Esophagus (tissue), 2 donors: Measurements from ENCODE around the gene PSMD2. TPM values are rescaled to one million over a fixed set of nuclear protein-coding genes. Genes with fewer than 3 reads are reported as not detected.

Source experiments
- polyA plus RNA-seq, 2 donors: library from polyadenylated mRNA; stranded (reverse); fragments of 200-250 nt; gene quantifications; one replicate each; pipeline ENCODE4 v1.2.3, GENCODE V29; 2013
- donor health status: healthy with polysubstance abuse.
- donor health status: Bipolar disorder and iron deficiency.

PSMD2 gene
- polyA plus RNA-seq, 2 donors: 50.1 to 156 TPM

Other genes with a start within 250 kb of the PSMD2 start
- not detected for gene HTR3C, start 246.2 kb upstream of the PSMD2 start, polyA plus RNA-seq
- gene HTR3E, start 202.2 kb upstream of the PSMD2 start, polyA plus RNA-seq: not detected
- 10 to 100 TPM; 31.0 to 37.7 TPM for gene EIF2B5, start 163.9 kb upstream of the PSMD2 start, polyA plus RNA-seq
- gene DVL3, start 143.9 kb upstream of the PSMD2 start, polyA plus RNA-seq: 10 to 100 TPM; 27.2 to 31.6 TPM
- 100 to 1,000 TPM in 1 of 2 donors, 10 to 100 TPM in 1; 94.2 to 210 TPM for gene AP2M1, start 124.4 kb upstream of the PSMD2 start, polyA plus RNA-seq
- gene ABCF3, start 113.0 kb upstream of the PSMD2 start, polyA plus RNA-seq: 10 to 100 TPM; 42.3 to 42.4 TPM
- gene VWA5B2, start 69.7 kb upstream of the PSMD2 start, polyA plus RNA-seq: under 1 TPM; 0.02 to 0.04 TPM
- gene ALG3, start 50.3 kb upstream of the PSMD2 start, polyA plus RNA-seq: 10 to 100 TPM; 16.4 to 31.0 TPM
- 1 to 10 TPM; 3.5 to 8.6 TPM for gene EEF1AKMT4, start 49.6 kb upstream of the PSMD2 start, polyA plus RNA-seq
- under 1 TPM; 0.06 to 0.12 TPM for gene CAMK2N2, start 37.7 kb upstream of the PSMD2 start, polyA plus RNA-seq
- gene ECE2, start 23.2 kb upstream of the PSMD2 start, polyA plus RNA-seq: not detected
- gene EIF4G1, start 15.4 kb downstream of the PSMD2 start, polyA plus RNA-seq: 100 to 1,000 TPM; 222 to 257 TPM
- 1 to 10 TPM; 7.7 to 9.5 TPM for gene FAM131A, start 38.4 kb downstream of the PSMD2 start, polyA plus RNA-seq
- 1 to 10 TPM; 3.1 to 5.4 TPM for gene CLCN2, start 62.4 kb downstream of the PSMD2 start, polyA plus RNA-seq
- 100 to 1,000 TPM in 1 of 2 donors, 10 to 100 TPM in 1; 79.6 to 103 TPM for gene POLR2H, start 62.5 kb downstream of the PSMD2 start, polyA plus RNA-seq
- gene THPO, start 79.0 kb downstream of the PSMD2 start, polyA plus RNA-seq: under 1 TPM; 0.06 to 0.12 TPM
- 1 to 10 TPM; 2.2 to 3.0 TPM for gene CHRD, start 80.8 kb downstream of the PSMD2 start, polyA plus RNA-seq